OCI-LY7 (cell line): ENCODE results near the gene PHF12.

Experiments
- CTCF ChIP-seq: fragments of 200-600 bp; sonication (generic); conservative IDR thresholded peaks from 2 replicates; pipeline ENCODE4 v1.5.1; 2014; ENCODE audit warnings: mild to moderate bottlenecking, antibody characterized with exemption, low read length, moderate library complexity, mixed read lengths
- EZH2phosphoT487 ChIP-seq: fragments of 200-600 bp; sonication (generic); IDR thresholded peaks from 2 replicates; pipeline ENCODE4 v1.6.1; 2018; ENCODE audit warnings: low read depth, borderline replicate concordance, mild to moderate bottlenecking, mixed run types, antibody characterized with exemption, low read length, moderate library complexity, mixed read lengths

- TF ChIP-seq CTCF (no peak), EZH2phosphoT487 (no peak)
Observed at GRCh38 chr17:28972437-28972836, 21.1 kb upstream of the PHF12 start.
